PFSK-1 (cell line): ENCODE results near the gene SLC10A6.

Source experiments
- POLR2AphosphoS5 ChIP-seq: IDR thresholded peaks from 2 replicates; pipeline ENCODE4 v1.6.1; 2012; ENCODE audit warnings: low read depth, mild to moderate bottlenecking, control low read depth, low read length, moderate library complexity
- TF ChIP-seq, protein P1 (sequence below), 2 experiments: IDR thresholded peaks; 2 replicates each; pipeline versions ENCODE4 v1.6.1 to v1.8.0; 2011 to 2012; ENCODE audit warnings: low read depth in 2 of 2, low read length in 2 of 2, control low read depth in 1 of 2, inconsistent platforms in 1 of 2, mild to moderate bottlenecking in 1 of 2, moderate library complexity in 1 of 2; ENCODE audit not compliant: insufficient read depth in 1 of 2

DNA sequence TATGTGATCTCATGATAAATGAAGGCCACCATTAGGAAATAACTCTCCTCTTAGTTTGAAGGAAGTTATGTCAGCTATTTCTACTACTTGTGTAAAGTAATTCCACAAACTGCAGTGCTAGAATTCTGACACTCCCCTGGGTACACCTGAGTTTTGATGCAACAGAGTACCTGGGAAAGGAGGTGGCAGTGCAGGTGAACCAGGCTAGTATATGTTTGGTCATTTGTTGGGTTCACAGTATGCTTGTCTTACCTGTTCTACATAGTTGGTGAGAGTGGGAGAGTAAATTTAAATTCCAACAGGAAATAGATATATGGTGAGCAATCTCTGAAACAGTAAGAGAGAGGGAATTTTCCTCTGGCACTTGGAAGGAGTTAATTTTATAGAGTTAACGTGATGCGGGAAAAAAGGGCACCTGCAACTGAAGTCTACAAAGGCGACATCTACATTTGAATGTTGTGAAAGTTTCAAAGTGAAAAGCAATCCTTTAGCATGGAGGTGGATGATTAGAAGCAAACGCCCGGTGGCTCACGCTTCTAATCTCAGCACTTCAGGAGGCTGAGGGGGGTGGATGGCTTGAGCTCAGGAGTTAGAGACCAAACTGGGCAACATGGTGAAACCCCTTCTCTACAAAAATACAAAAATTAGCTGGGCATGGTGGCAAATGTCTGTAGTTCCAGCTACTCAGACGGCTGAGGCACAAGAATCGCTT lies 8.3 kb upstream of the SLC10A6 start:
- TF ChIP-seq, protein P1, sequence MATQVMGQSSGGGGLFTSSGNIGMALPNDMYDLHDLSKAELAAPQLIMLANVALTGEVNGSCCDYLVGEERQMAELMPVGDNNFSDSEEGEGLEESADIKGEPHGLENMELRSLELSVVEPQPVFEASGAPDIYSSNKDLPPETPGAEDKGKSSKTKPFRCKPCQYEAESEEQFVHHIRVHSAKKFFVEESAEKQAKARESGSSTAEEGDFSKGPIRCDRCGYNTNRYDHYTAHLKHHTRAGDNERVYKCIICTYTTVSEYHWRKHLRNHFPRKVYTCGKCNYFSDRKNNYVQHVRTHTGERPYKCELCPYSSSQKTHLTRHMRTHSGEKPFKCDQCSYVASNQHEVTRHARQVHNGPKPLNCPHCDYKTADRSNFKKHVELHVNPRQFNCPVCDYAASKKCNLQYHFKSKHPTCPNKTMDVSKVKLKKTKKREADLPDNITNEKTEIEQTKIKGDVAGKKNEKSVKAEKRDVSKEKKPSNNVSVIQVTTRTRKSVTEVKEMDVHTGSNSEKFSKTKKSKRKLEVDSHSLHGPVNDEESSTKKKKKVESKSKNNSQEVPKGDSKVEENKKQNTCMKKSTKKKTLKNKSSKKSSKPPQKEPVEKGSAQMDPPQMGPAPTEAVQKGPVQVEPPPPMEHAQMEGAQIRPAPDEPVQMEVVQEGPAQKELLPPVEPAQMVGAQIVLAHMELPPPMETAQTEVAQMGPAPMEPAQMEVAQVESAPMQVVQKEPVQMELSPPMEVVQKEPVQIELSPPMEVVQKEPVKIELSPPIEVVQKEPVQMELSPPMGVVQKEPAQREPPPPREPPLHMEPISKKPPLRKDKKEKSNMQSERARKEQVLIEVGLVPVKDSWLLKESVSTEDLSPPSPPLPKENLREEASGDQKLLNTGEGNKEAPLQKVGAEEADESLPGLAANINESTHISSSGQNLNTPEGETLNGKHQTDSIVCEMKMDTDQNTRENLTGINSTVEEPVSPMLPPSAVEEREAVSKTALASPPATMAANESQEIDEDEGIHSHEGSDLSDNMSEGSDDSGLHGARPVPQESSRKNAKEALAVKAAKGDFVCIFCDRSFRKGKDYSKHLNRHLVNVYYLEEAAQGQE (IDR thresholded peaks at IDR 0.05; ENCODE audit: insufficient read depth in 1 of 2, low read depth in 2 of 2, low read length in 2 of 2): no peak
- TF ChIP-seq POLR2AphosphoS5: no peak
